Spleen (tissue), 11 donors: ENCODE results near the gene ADGRD1. TPM values are rescaled to one million over a fixed set of nuclear protein-coding genes. Genes with fewer than 3 reads are reported as not detected.

Source experiments
- DNase-seq: peaks from one replicate; pipeline ENCODE4 v3.0.0-alpha.2; 2020
- H3K27ac ChIP-seq, 8 donors: fragments of 200-600 bp; sonication (generic) in 7 of 8; 1 replicate in 4 of 8; 2 replicates in 4 of 8; pipeline versions ENCODE4 v1.5.0 to v1.8.0; 2016 to 2021; ENCODE audit warnings: inconsistent platforms in 4 of 8, mild to moderate bottlenecking in 4 of 8, moderate library complexity in 1 of 8
- H3K27me3 ChIP-seq, 7 donors: fragments of 200-600 bp; sonication (generic) in 6 of 7; replicated peaks in 1 of 7; 1 replicate in 4 of 7; 2 replicates in 3 of 7; pipeline versions ENCODE4 v1.5.0 to v1.8.0; 2016 to 2021; ENCODE audit warnings: inconsistent platforms in 3 of 7, mild to moderate bottlenecking in 1 of 7
- H3K36me3 ChIP-seq, 6 donors: fragments of 200-600 bp; sonication (generic) in 5 of 6; 1 replicate in 4 of 6; 2 replicates in 2 of 6; pipeline versions ENCODE4 v1.5.0 to v1.8.0; 2016 to 2021; ENCODE audit warnings: inconsistent platforms in 2 of 6
- H3K4me1 ChIP-seq, 6 donors: fragments of 200-600 bp; sonication (generic) in 5 of 6; 1 replicate in 3 of 6; 2 replicates in 3 of 6; pipeline versions ENCODE4 v1.5.0 to v1.8.0; 2016 to 2021; ENCODE audit warnings: inconsistent platforms in 3 of 6
- H3K4me3 ChIP-seq, 8 donors: fragments of 200-600 bp; sonication (generic) in 7 of 8; 1 replicate in 4 of 8; 2 replicates in 4 of 8; pipeline versions ENCODE4 v1.5.0 to v1.8.0; 2016 to 2021; ENCODE audit warnings: inconsistent platforms in 4 of 8, mild to moderate bottlenecking in 4 of 8, moderate library complexity in 2 of 8
- H3K9me3 ChIP-seq, 8 donors: fragments of 200-600 bp; sonication (generic) in 7 of 8; 1 replicate in 4 of 8; 2 replicates in 4 of 8; pipeline versions ENCODE4 v1.5.0 to v1.8.0; 2016 to 2021; ENCODE audit warnings: inconsistent platforms in 4 of 8
- POLR2A ChIP-seq, 3 donors: fragments of 450-650 bp; IDR thresholded peaks; one replicate each; pipeline ENCODE4 v1.5.1; 2017; ENCODE audit warnings: antibody characterized with exemption in 3 of 3, mild to moderate bottlenecking in 1 of 3
- POLR2AphosphoS5 ChIP-seq, 3 donors: sonication (generic); formaldehyde crosslinking; IDR thresholded peaks; one replicate each; pipeline ENCODE4 v1.5.1; 2017; ENCODE audit warnings: antibody characterized with exemption in 3 of 3
- WGBS, 5 donors: extraction: QIAGEN DNeasy Blood & Tissue Kit in 3 of 5; methylation state at CpG; one replicate each; pipeline versions ENCODE4 v1.1.5 to v1.1.7; 2013 to 2018; 5-methylcytosine and 5-hydroxymethylcytosine counted together
- intact Hi-C: fragments of 100-400 bp; cut with DNase I; formaldehyde crosslinking; loops from one replicate; pipeline ENCODE4 v1.15.0; 2023; ENCODE audit warnings: low total_unique reads
- polyA plus RNA-seq, 3 donors: library from polyadenylated mRNA; stranded (reverse); fragments of 200-250 nt; gene quantifications; one replicate each; pipeline ENCODE4 v1.2.1, GENCODE V29; 2013
- total RNA-seq, 7 donors: library from RNA; depleted of rRNA in 3 of 7; stranded (reverse); fragments of >200 nt in 3 of 7; fragmentation: NEBNext Ultra II Directional in 4 of 7; extraction: Animal tissue kit (Norgen Biotek cat#: 25700) in 4 of 7; gene quantifications; one replicate each; pipeline versions ENCODE4 v1.1.0 to v1.2.1, GENCODE V29; 2016 to 2021
- TF ChIP-seq, protein P1 (sequence below), 11 experiments: fragments of 200-600 bp in 7 of 11; fragments of 450-650 bp in 4 of 11; sonication (generic) in 4 of 11; IDR thresholded peaks in 8 of 11; conservative IDR thresholded peaks in 3 of 11; 1 replicate in 7 of 11; 2 replicates in 4 of 11; pipeline versions ENCODE4 v1.4.0 to v1.8.0; 2016 to 2021; ENCODE audit warnings: antibody characterized with exemption in 11 of 11, inconsistent platforms in 4 of 11, mild to moderate bottlenecking in 1 of 11
- donor health status: healthy with polysubstance abuse.
- donor health status: DM: no; HTN: no; CAD: no; lungs with moderate emphysema.
- donor health status: DM: no; HTN: no; CAD: no.
- donor health status: Bipolar disorder and iron deficiency.
- donor health status: healthy.
- donor health status: DM: no; HTN: no; CAD: no.
- donor health status: DM: yes; HTN: yes; CAD: no.

Gene ADGRD1
- total and polyA plus RNA-seq, 10 donors = 0.89 to 9.7 (median 4.8) TPM

DNA sequence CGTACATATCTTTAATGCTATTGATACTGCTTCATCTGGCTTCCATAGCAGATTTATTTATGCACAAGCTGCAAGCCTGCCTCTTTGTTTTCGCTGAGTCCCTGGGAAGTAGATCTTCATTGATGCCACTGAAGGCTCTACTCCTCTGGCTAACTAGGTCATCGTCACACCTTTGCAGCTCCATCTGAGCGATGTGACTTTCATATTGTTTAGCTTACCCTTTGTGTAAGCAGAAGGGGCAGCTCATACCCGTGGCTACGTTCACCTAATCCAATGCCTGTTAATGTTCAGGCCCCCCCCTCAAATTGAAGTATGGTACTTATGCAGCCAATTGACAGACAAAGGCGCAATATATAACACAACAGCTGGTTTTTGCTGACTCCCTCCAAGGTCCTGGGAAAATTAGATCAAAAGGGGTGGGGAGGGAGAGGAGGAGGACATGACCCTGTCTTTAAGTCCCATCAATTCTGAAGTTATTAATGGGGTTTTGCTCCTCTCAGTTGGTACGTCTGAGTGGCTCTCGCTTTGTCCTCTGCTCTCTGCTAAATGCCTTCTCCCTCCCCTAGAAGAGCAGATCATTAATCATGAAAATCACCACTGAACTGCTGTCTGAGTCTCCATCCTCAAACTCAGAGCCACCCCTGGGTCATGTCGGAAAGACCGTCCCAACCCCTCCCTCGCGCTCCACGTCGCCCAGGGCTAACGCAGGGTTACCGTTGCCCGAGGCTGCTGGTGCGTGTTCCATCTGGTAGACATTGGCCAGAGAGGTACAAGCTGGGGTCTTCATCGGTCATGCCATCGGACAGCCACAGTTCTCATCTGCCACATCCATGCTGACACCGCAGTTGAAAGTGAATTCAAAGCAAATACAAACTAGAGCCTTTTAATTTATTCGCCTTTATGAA lies 128.8 kb downstream of the ADGRD1 start:
- Histone ChIP-seq H3K9me3 (no peaks in the 10 kb centered on the region), H3K36me3 (no peaks in the 10 kb centered on the region), H3K4me3 (no peak overlapping the region), H3K4me1 (no peaks in the 10 kb centered on the region), H3K27ac (no peak overlapping the region), H3K27me3 (peaks cover 0 to 10% (median 0%) of the 10 kb centered on the region in 7 donors)
- 76 to 81% (median 80%) methylated on average over 23 of the region's 23 CpGs for WGBS, 5 donors
- no peak for DNase-seq
- TF ChIP-seq, protein P1, sequence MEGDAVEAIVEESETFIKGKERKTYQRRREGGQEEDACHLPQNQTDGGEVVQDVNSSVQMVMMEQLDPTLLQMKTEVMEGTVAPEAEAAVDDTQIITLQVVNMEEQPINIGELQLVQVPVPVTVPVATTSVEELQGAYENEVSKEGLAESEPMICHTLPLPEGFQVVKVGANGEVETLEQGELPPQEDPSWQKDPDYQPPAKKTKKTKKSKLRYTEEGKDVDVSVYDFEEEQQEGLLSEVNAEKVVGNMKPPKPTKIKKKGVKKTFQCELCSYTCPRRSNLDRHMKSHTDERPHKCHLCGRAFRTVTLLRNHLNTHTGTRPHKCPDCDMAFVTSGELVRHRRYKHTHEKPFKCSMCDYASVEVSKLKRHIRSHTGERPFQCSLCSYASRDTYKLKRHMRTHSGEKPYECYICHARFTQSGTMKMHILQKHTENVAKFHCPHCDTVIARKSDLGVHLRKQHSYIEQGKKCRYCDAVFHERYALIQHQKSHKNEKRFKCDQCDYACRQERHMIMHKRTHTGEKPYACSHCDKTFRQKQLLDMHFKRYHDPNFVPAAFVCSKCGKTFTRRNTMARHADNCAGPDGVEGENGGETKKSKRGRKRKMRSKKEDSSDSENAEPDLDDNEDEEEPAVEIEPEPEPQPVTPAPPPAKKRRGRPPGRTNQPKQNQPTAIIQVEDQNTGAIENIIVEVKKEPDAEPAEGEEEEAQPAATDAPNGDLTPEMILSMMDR (IDR thresholded peaks at IDR 0.05 in 8 of 11, conservative IDR thresholded peaks at IDR 0.05 in 3 of 11) = no peak
- TF ChIP-seq POLR2AphosphoS5 (IDR thresholded peaks at IDR 0.05) = no peak
- TF ChIP-seq POLR2A (IDR thresholded peaks at IDR 0.05) = no peak
- intact Hi-C loops = no loop called here

DNA sequence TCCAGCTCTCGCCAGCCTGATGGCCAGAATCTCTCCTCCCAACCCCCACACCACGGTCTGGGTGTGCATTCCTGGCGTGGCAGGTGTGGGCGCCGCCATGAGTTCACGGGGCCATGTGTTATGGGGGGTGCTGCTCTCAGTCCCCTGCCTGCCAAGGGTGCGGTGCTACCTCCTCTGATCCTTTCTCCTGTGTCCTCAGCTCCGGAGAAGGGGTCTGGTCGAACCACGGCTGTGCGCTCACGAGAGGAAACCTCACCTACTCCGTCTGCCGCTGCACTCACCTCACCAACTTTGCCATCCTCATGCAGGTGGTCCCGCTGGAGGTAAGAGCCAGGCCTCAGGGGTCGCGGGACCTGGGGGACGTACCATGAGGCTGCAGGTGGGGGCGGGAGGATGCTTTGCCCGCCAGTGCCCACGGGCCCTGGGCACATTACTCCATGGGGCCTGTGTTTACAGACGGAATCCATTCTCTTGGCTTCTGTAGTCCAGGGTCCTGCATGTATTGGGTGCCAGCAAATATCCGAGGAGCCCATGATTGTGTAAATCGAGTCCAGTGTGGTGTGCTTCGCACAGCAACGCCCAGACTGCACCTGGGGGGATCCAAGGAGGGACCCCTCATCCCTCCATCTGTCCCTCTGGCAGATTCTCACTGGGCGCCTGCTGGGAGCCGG lies 130.8 kb downstream of the ADGRD1 start:
- no peak for DNase-seq
- whole genome bisulfite sequencing, 5 donors = 76 to 92% (median 86%) methylated on average over 12 to 28 of the region's 28 CpGs
- Histone ChIP-seq H3K4me3 (no peak overlapping the region), H3K27me3 (peaks cover 0 to 10% (median 0%) of the 10 kb centered on the region in 7 donors), H3K9me3 (no peaks in the 10 kb centered on the region), H3K27ac (no peak overlapping the region), H3K4me1 (no peaks in the 10 kb centered on the region), H3K36me3 (no peaks in the 10 kb centered on the region)
- TF ChIP-seq POLR2AphosphoS5 (IDR thresholded peaks at IDR 0.05) (no peak), POLR2A (IDR thresholded peaks at IDR 0.05) (no peak)
- TF ChIP-seq, protein P1 (IDR thresholded peaks at IDR 0.05 in 8 of 11, conservative IDR thresholded peaks at IDR 0.05 in 3 of 11) = no peak
- intact Hi-C loops = no loop called here

- H3K9me3 ChIP-seq = no peaks in the 10 kb centered on the region
- no peak overlapping the region for H3K4me3 ChIP-seq
- H3K27me3 ChIP-seq = peaks cover 0 to 10% (median 0%) of the 10 kb centered on the region in 7 donors
- DNase-seq = no peak
- no peaks in the 10 kb centered on the region for H3K36me3 ChIP-seq
- H3K4me1 ChIP-seq = no peaks in the 10 kb centered on the region
- no peak for TF ChIP-seq POLR2A (IDR thresholded peaks at IDR 0.05)
- TF ChIP-seq, protein P1 (IDR thresholded peaks at IDR 0.05 in 8 of 11, conservative IDR thresholded peaks at IDR 0.05 in 3 of 11) = no peak
- TF ChIP-seq POLR2AphosphoS5 (IDR thresholded peaks at IDR 0.05) = no peak
- H3K27ac ChIP-seq = no peak overlapping the region
- WGBS, 5 donors = 73 to 82% (median 79%) methylated on average over 16 to 22 of the region's 22 CpGs
- intact Hi-C loops = no loop called here
Observed at GRCh38 chr12:131085125-131085815, 131.6 kb downstream of the ADGRD1 start.
